Measurements from ENCODE around the gene WFS1. TPM values are rescaled to one million over a fixed set of nuclear protein-coding genes. Genes with fewer than 3 reads are reported as not detected.

WFS1 gene
- total RNA-seq, 2 experiments from 2014 or later = 1.8 to 2.8 TPM

DNA sequence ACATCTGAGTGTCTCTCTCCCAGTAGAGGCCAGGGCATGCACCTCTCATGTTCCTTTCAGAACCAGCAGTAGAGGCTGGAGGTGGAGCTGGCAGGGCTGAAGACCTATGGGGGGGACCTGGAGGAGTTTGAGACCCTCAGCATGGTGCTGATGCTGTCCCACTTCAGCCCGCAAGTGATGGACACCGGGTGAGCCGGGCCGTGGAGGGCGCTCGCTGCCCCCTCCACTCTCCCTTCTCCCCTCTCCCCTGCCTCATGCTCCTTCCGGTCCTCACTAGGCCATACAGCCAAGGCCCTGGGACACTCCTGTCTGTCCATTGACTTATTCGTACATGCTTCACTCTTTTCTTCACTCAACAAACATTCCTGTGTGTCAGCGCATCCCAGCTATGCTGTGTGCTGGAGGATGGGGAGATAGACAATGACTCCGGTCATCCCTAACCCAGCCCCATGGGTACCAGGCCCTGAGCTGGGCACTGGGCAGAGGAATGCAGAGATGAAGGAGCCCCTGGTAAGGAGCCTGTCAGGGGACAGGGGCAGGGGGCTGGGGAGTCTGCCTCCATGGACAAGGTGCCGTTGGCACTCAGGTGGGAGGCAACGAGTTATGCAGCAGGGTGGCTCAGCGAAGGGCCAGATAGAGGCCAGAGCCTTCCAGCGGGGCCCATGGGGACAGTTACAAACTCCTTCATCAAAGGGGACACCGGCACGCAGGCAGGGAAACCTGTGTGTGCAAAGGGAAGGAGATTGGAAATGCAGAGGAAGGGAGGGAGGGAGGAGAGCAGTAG lies 28.4 kb upstream of the WFS1 start:
- no peak overlapping the region for H3K27ac Mint-ChIP-seq
- intact Hi-C loops (cut with micrococcal nuclease) = no loop called here
- no peaks in the 10 kb centered on the region for H3K4me1 Mint-ChIP-seq (ENCODE audit: low read depth)
- ATAC-seq = no peak
- ChIA-PET POLR2A (no interaction called here), CTCF (no interaction called here)
- no peak overlapping the region for H3K4me3 Mint-ChIP-seq
- TF ChIP-seq, protein P1, sequence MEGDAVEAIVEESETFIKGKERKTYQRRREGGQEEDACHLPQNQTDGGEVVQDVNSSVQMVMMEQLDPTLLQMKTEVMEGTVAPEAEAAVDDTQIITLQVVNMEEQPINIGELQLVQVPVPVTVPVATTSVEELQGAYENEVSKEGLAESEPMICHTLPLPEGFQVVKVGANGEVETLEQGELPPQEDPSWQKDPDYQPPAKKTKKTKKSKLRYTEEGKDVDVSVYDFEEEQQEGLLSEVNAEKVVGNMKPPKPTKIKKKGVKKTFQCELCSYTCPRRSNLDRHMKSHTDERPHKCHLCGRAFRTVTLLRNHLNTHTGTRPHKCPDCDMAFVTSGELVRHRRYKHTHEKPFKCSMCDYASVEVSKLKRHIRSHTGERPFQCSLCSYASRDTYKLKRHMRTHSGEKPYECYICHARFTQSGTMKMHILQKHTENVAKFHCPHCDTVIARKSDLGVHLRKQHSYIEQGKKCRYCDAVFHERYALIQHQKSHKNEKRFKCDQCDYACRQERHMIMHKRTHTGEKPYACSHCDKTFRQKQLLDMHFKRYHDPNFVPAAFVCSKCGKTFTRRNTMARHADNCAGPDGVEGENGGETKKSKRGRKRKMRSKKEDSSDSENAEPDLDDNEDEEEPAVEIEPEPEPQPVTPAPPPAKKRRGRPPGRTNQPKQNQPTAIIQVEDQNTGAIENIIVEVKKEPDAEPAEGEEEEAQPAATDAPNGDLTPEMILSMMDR (IDR thresholded peaks at IDR 0.05) = no peak
- peaks cover 12% of the 10 kb centered on the region for H3K9me3 Mint-ChIP-seq
- no peak for DNase-seq
- no peaks in the 10 kb centered on the region for H3K36me3 Mint-ChIP-seq (ENCODE audit: low read depth)
- peaks cover 27% of the 10 kb centered on the region for H3K27me3 Mint-ChIP-seq

DNA sequence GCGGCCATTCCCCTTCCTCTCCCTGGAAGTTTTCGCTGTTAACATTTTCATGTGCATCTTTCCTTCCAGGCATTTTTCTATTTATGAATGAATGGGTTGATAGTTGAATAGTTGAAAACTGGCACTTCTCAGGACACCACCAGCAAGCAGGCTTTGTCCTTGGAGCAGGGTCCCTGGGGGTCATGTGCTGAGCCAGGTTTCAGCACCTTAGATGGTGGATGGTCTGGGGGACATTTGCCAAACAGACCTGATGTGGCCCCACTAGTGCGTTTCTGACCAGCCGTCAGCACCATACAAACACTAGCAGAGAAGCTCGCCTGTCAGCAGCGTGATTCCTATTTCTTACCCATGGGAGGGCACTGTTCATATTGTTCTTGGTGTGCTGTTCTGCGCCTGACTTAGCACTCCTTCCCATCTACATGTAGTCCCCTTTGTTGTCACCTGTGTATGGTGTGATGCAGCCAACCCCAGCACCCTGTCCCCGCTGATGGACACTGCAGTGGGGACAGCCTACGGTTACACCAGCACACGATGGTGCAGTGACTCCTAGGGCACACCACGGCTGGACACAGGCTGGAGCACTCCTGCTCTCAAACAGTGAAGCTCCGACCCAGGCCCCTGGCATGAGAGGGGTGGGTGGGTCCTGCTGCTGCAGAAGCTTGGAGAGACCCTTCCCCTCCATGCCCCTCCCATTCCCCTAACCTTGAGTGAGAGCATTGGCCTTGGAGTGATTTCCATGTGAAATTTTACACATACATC lies 27.2 kb upstream of the WFS1 start:
- ChIA-PET CTCF (interaction anchor here (2.6 kb wide), 1 partner anchor 89 kb away, joined by 9 read pairs; no protein-coding TSS in a partner anchor), POLR2A (no interaction called here)
- Mint-ChIP-seq H3K27me3 (peaks cover 35% of the 10 kb centered on the region), H3K27ac (no peak overlapping the region), H3K4me1 (ENCODE audit: low read depth) (no peaks in the 10 kb centered on the region), H3K9me3 (peaks cover 12% of the 10 kb centered on the region), H3K36me3 (ENCODE audit: low read depth) (no peaks in the 10 kb centered on the region), H3K4me3 (no peak overlapping the region)
- DNase-seq (no peak), ATAC-seq (no peak)
- intact Hi-C loops (cut with micrococcal nuclease) = no loop called here
- TF ChIP-seq, protein P1 (IDR thresholded peaks at IDR 0.05) = no peak

DNA sequence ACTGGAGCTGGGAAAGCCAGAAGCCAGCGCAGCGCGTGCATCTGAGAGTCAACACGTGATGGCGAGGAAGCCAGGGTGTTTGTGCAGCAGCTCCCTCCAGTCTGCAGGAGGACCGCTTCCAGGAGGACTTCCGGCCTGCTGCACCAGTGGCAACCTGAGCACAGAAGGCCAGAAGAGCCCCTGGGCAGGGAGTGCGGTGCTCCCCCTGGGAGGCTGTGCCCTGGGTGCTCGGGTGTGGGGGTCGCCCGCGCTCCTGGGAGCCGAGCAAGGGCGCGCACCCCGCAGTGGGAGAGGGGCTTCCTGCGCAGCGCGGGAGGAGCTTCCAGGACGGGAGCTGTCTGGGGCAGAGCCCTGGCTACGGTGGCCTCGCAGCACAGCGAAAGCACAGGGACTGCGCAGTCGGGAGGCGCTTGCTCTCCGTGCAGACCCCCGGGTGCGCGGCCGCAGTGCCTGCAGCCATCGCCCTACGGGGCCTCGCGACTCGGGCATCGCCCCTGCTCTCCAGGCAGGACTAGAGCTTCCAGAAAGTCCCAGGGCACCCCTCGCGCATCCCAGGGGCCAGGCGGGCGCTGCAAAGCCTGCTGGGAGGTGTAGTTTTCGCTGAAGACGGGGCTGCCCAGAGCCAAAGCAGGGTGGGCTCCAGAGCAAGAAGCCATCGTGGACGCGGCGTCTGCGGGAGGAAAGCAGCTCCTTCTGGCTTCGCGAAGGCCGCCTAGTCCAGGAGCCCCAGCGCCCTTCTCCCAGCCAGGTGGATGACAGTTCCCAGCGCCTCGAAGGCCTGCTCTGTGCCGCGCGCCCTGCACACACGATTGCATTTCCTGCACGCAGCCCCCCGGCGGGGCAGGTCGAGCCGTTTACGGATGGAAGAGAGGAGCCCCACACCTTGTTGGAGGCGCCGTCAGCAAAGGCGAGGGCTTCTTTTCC lies 24.1 kb upstream of the WFS1 start:
- no peaks in the 10 kb centered on the region for H3K4me1 Mint-ChIP-seq (ENCODE audit: low read depth)
- DNase-seq (no peak), ATAC-seq (no peak)
- intact Hi-C loops (cut with micrococcal nuclease) = no loop called here
- TF ChIP-seq, protein P1 (IDR thresholded peaks at IDR 0.05) = no peak
- peaks cover 12% of the 10 kb centered on the region for H3K9me3 Mint-ChIP-seq
- ChIA-PET POLR2A (no interaction called here), CTCF (interaction anchor here (0.7 to 10.6 kb wide), 3 partner anchors 82 to 86 kb away, joined by 3 to 304 read pairs (median 9); no protein-coding TSS in a partner anchor)
- H3K27me3 Mint-ChIP-seq = peaks cover 46% of the 10 kb centered on the region
- H3K4me3 Mint-ChIP-seq = no peak overlapping the region
- no peak overlapping the region for H3K27ac Mint-ChIP-seq
- no peaks in the 10 kb centered on the region for H3K36me3 Mint-ChIP-seq (ENCODE audit: low read depth)

DNA sequence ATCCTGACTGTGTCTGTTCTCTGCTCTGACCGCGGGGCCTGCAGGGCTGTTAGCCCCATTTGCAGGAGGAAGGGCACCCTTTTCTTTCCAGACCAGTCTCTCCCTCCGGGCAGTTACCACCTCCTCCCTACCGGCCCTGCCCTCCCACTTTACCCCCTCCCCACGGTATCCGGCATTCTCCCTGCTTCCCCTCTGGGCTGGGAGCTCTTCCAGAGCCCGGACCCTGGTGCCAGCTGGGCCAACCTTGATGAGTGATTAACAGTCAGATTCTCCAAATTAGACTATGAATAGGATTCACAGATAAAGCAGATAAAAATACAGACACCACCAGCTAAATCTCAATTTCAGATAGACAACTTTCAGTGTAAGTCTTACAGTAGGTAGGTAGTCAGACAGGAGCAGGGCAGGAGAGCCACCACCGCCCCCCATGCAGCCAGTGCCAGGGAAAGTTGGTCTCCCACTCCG lies 23.4 kb upstream of the WFS1 start:
- ChIA-PET CTCF (interaction anchor here (10.6 kb wide), 1 partner anchor 83 kb away, joined by 304 read pairs; no protein-coding TSS in a partner anchor), POLR2A (no interaction called here)
- DNase-seq (no peak), ATAC-seq (no peak)
- no peak overlapping the region for H3K4me3 Mint-ChIP-seq
- TF ChIP-seq, protein P1 (IDR thresholded peaks at IDR 0.05) = no peak
- no peaks in the 10 kb centered on the region for H3K4me1 Mint-ChIP-seq (ENCODE audit: low read depth)
- no peaks in the 10 kb centered on the region for H3K36me3 Mint-ChIP-seq (ENCODE audit: low read depth)
- intact Hi-C loops (cut with micrococcal nuclease) = no loop called here
- H3K9me3 Mint-ChIP-seq = peaks cover 12% of the 10 kb centered on the region
- no peak overlapping the region for H3K27ac Mint-ChIP-seq
- H3K27me3 Mint-ChIP-seq = peaks cover 48% of the 10 kb centered on the region

Measured in activated CD8-positive, alpha-beta T cell treated with anti-CD3 and anti-CD28 coated beads for 36 hours (primary cell).